ENCODE measurements around the gene OTULIN. TPM values are rescaled to one million over a fixed set of nuclear protein-coding genes. Genes with fewer than 3 reads are reported as not detected.

The OTULIN gene
- total and polyA plus RNA-seq, 4 donors, result 8.6 to 44.4 (median 12.1) TPM

DNA sequence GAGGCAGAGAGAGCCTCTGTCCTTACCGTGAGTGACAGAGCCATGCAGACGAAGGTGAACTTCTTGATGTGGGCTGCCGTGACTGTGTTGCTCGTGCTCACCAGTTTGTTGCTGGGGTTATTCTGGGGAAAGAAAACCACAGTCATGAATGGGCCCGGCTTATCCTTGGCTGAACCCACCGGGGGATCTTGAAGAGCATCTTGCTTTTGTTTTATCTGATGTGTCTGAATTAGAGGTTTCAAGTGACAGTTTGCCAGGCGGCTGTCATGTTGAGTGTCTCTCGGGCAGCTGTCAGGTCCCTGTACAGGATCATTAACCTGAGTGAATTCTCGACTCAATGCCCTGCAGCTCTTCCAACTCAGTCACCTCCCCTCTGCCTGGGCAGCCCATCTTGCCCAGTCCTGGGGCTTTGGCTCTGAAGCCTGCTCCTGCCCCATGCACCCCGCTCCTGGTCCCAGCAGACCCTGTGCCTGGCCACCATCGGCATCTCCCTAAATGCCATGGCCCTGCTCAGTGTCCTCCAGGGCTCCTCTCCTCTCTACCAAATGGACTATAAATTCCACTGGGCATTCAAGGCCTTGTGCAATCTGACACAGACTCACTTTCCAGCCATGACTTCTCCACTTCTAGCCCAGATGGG lies 77.4 kb downstream of the OTULIN start:
- peaks cover 10 to 30% (median 23%) of the 10 kb centered on the region in 4 donors for H3K36me3 ChIP-seq (ENCODE audit: control insufficient read depth in 4 of 4, insufficient read depth in 3 of 4, low read depth in 1 of 4, low read length in 3 of 4)
- no peaks in the 10 kb centered on the region for H3K27me3 ChIP-seq (ENCODE audit: control insufficient read depth in 4 of 4, insufficient read depth in 4 of 4, low read length in 3 of 4)
- no peaks in the 10 kb centered on the region for H3K9me3 ChIP-seq (ENCODE audit: control insufficient read depth in 4 of 4, low read length in 3 of 4)
- TF ChIP-seq HNF4G (IDR thresholded peaks at IDR 0.05) (no peak), RXRA (IDR thresholded peaks at IDR 0.05) (no peak), SP1 (IDR thresholded peaks at IDR 0.05) (no peak), TAF1 (conservative IDR thresholded peaks at IDR 0.05) (no peak)
- TF ChIP-seq, protein P1, sequence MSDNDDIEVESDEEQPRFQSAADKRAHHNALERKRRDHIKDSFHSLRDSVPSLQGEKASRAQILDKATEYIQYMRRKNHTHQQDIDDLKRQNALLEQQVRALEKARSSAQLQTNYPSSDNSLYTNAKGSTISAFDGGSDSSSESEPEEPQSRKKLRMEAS (IDR thresholded peaks at IDR 0.05), result no peak
- TF ChIP-seq, protein P2, sequence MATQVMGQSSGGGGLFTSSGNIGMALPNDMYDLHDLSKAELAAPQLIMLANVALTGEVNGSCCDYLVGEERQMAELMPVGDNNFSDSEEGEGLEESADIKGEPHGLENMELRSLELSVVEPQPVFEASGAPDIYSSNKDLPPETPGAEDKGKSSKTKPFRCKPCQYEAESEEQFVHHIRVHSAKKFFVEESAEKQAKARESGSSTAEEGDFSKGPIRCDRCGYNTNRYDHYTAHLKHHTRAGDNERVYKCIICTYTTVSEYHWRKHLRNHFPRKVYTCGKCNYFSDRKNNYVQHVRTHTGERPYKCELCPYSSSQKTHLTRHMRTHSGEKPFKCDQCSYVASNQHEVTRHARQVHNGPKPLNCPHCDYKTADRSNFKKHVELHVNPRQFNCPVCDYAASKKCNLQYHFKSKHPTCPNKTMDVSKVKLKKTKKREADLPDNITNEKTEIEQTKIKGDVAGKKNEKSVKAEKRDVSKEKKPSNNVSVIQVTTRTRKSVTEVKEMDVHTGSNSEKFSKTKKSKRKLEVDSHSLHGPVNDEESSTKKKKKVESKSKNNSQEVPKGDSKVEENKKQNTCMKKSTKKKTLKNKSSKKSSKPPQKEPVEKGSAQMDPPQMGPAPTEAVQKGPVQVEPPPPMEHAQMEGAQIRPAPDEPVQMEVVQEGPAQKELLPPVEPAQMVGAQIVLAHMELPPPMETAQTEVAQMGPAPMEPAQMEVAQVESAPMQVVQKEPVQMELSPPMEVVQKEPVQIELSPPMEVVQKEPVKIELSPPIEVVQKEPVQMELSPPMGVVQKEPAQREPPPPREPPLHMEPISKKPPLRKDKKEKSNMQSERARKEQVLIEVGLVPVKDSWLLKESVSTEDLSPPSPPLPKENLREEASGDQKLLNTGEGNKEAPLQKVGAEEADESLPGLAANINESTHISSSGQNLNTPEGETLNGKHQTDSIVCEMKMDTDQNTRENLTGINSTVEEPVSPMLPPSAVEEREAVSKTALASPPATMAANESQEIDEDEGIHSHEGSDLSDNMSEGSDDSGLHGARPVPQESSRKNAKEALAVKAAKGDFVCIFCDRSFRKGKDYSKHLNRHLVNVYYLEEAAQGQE (IDR thresholded peaks at IDR 0.05), result no peak
- H3K9ac ChIP-seq (ENCODE audit: low read depth in 1 of 2, low read length in 2 of 2), result no peak overlapping the region
- DNase-seq (ENCODE audit: low spot score), result no peak
- H3K27ac ChIP-seq (ENCODE audit: low read depth in 1 of 2, low read length in 2 of 2), result no peak overlapping the region
- WGBS, result 94% methylated on average over 11 of the region's 11 CpGs
- H3K4me1 ChIP-seq (ENCODE audit: control insufficient read depth in 4 of 4, insufficient read depth in 4 of 4, low read length in 3 of 4), result peaks cover 0 to 4% (median 0%) of the 10 kb centered on the region in 4 donors
- H3K4me3 ChIP-seq (ENCODE audit: low read depth in 1 of 3, low read length in 3 of 3), result no peak overlapping the region

DNA sequence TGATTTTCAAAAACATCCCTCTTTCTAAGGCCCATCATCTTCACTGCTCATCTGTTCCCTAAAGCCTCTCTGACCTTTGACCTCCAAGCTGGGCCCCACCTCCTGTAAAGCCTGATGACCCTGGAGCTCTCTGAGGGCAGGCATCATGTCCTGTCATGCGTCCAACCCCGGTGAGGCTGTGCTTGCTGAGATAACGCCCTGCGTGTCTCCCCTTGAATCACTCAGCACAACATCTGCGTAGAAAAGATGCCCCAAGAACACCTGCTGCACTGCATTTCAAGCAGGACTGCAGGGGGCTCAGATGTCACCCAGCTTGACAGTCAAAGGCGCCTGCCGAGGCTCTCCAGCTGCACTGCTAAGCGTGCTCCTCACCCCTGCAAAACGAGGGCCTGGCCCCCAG lies 78.0 kb downstream of the OTULIN start:
- Histone ChIP-seq H3K9me3 (ENCODE audit: control insufficient read depth in 4 of 4, low read length in 3 of 4) (no peaks in the 10 kb centered on the region), H3K4me1 (ENCODE audit: control insufficient read depth in 4 of 4, insufficient read depth in 4 of 4, low read length in 3 of 4) (peaks cover 0 to 4% (median 0%) of the 10 kb centered on the region in 4 donors), H3K27me3 (ENCODE audit: control insufficient read depth in 4 of 4, insufficient read depth in 4 of 4, low read length in 3 of 4) (no peaks in the 10 kb centered on the region), H3K9ac (ENCODE audit: low read depth in 1 of 2, low read length in 2 of 2) (no peak overlapping the region), H3K27ac (ENCODE audit: low read depth in 1 of 2, low read length in 2 of 2) (no peak overlapping the region), H3K4me3 (ENCODE audit: low read depth in 1 of 3, low read length in 3 of 3) (no peak overlapping the region), H3K36me3 (ENCODE audit: control insufficient read depth in 4 of 4, insufficient read depth in 3 of 4, low read depth in 1 of 4, low read length in 3 of 4) (peaks cover 8 to 35% (median 24%) of the 10 kb centered on the region in 4 donors)
- TF ChIP-seq FOXA1 (IDR thresholded peaks at IDR 0.05), result no peak
- no peak for TF ChIP-seq NR2F2 (IDR thresholded peaks at IDR 0.05)
- no peak for TF ChIP-seq RXRA (IDR thresholded peaks at IDR 0.05)
- no peak for TF ChIP-seq RAD21 (IDR thresholded peaks at IDR 0.05)
- TF ChIP-seq, protein P2 (IDR thresholded peaks at IDR 0.05), result no peak
- no peak for TF ChIP-seq FOXA2 (IDR thresholded peaks at IDR 0.05)
- no peak for DNase-seq (ENCODE audit: low spot score)
- 89% methylated on average over 9 of the region's 9 CpGs for whole genome bisulfite sequencing

Measured in liver (tissue), 9 donors.